Panc1 (cell line): ENCODE measurements around the gene HNRNPC. TPM values are rescaled to one million over a fixed set of nuclear protein-coding genes. Genes with fewer than 3 reads are reported as not detected.

Experiments used
- ATAC-seq: fragments of 200-7000 bp; cut with Tn5 transposase; 2 replicates; pipeline ENCODE4 v1.9.1; 2020; ENCODE audit warnings: mild to moderate bottlenecking, moderate library complexity
- BruUV-seq: library from RNA; stranded (reverse); fragments of 400-500 nt; replicated peaks from 2 replicates; lab custom pipeline; 2021; lab: Mats Ljungman, UMichigan
- CTCF ChIA-PET: fragments of 300-600 bp; sonication (Branson Sonifier 250); formaldehyde crosslinking; loops from one replicate; lab custom pipeline; 2022; ENCODE audit warnings: antibody characterized with exemption; lab: Charles Lee
- POLR2A ChIA-PET: fragments of 300-600 bp; sonication (Branson Sonifier 250); formaldehyde crosslinking; loops from one replicate; lab custom pipeline; 2022; ENCODE audit warnings: antibody characterized with exemption; lab: Charles Lee
- DNase-seq: peaks from one replicate; pipeline ENCODE4 v3.0.0-alpha.2; 2010; ENCODE audit warnings: low read depth, low spot score
- H3K27ac ChIP-seq: 2 replicates; pipeline ENCODE4 v1.5.1; 2011; ENCODE audit warnings: mild to moderate bottlenecking, low read length, inconsistent platforms
- H3K27me3 ChIP-seq: fragments of 200-500 bp; sonication (Bioruptor generic); 2 replicates; pipeline ENCODE4 v1.6.0; 2014; ENCODE audit warnings: low read length, inconsistent platforms; ENCODE audit not compliant: control insufficient read depth, insufficient read depth
- H3K36me3 ChIP-seq: fragments of 200-500 bp; sonication (Bioruptor generic); 2 replicates; pipeline ENCODE4 v1.5.1; 2014; ENCODE audit warnings: inconsistent platforms, mild to moderate bottlenecking, low read length, moderate library complexity; ENCODE audit not compliant: control insufficient read depth, insufficient read depth
- H3K4me1 ChIP-seq: 2 replicates; pipeline ENCODE4 v1.5.1; 2011; ENCODE audit warnings: inconsistent platforms, mild to moderate bottlenecking, low read length, moderate library complexity; ENCODE audit not compliant: control insufficient read depth, insufficient read depth
- H3K4me3 ChIP-seq, 2 experiments: 2 replicates each; pipeline ENCODE4 v1.5.1; 2011 to 2012; ENCODE audit warnings: low read depth in 2 of 2, low read length in 2 of 2, mild to moderate bottlenecking in 2 of 2, inconsistent platforms in 1 of 2, moderate library complexity in 1 of 2
- H3K9me3 ChIP-seq: fragments of 200-500 bp; sonication (Bioruptor generic); 2 replicates; pipeline ENCODE4 v1.5.1; 2014; ENCODE audit warnings: low read depth, mild to moderate bottlenecking, inconsistent platforms, low read length, moderate library complexity; ENCODE audit not compliant: control insufficient read depth, insufficient read depth
- POLR2AphosphoS5 ChIP-seq: IDR thresholded peaks from 2 replicates; pipeline ENCODE4 v1.6.1; 2012; ENCODE audit warnings: mild to moderate bottlenecking, low read depth, low read length, moderate library complexity
- SIN3A ChIP-seq: IDR thresholded peaks from 2 replicates; pipeline ENCODE4 v1.6.1; 2012; ENCODE audit warnings: low read depth, mild to moderate bottlenecking, low read length, moderate library complexity, borderline replicate concordance; ENCODE audit not compliant: insufficient read depth
- TCF7L2 ChIP-seq: IDR thresholded peaks from 2 replicates; pipeline ENCODE4 v1.6.1; 2011; ENCODE audit warnings: mild to moderate bottlenecking, low read depth, low read length, inconsistent platforms
- in situ Hi-C: cut with HindIII; loops from 2 replicates; pipeline ENCODE4 v1.10.0; 2016; ENCODE audit warnings: low sequenced_read_pairs, low pct_unique_long_range_greater_than_20kb
- intact Hi-C: fragments of 100-400 bp; cut with micrococcal nuclease; formaldehyde crosslinking; loops from one replicate; pipeline ENCODE4 v1.10.0; 2022; ENCODE audit not compliant: unreplicated experiment
- total RNA-seq: library from RNA; stranded (reverse); gene quantifications from one replicate; pipeline ENCODE4 v1.2.1, GENCODE V29; 2021; ENCODE audit not compliant: unreplicated experiment
- TF ChIP-seq, protein P1 (sequence below): fragments of 450-650 bp; IDR thresholded peaks from 2 replicates; pipeline ENCODE4 v1.5.1; 2017; ENCODE audit warnings: mild to moderate bottlenecking
- TF ChIP-seq, protein P2 (sequence below), 2 experiments: IDR thresholded peaks; 2 replicates each; pipeline ENCODE4 v1.6.1; 2011 to 2012; ENCODE audit warnings: low read depth in 2 of 2, control low read depth in 1 of 2, low read length in 1 of 2, mild to moderate bottlenecking in 1 of 2, moderate library complexity in 1 of 2; ENCODE audit not compliant: insufficient read depth in 1 of 2

The HNRNPC gene
- total RNA-seq, 1 experiment from 2014 or later, result 537 TPM

- intact Hi-C loops (no loop called here), in situ Hi-C loops (no loop called here)
- DNase-seq (no peak), ATAC-seq (no peak)
- Histone ChIP-seq H3K27me3 (no peaks in the 10 kb centered on the region), H3K4me3 (no peak overlapping the region), H3K9me3 (no peaks in the 10 kb centered on the region), H3K27ac (no peak overlapping the region), H3K36me3 (peaks cover 41% of the 10 kb centered on the region), H3K4me1 (peaks cover 6% of the 10 kb centered on the region)
- no TSS peak for BruUV-seq
- TF ChIP-seq, protein P1, sequence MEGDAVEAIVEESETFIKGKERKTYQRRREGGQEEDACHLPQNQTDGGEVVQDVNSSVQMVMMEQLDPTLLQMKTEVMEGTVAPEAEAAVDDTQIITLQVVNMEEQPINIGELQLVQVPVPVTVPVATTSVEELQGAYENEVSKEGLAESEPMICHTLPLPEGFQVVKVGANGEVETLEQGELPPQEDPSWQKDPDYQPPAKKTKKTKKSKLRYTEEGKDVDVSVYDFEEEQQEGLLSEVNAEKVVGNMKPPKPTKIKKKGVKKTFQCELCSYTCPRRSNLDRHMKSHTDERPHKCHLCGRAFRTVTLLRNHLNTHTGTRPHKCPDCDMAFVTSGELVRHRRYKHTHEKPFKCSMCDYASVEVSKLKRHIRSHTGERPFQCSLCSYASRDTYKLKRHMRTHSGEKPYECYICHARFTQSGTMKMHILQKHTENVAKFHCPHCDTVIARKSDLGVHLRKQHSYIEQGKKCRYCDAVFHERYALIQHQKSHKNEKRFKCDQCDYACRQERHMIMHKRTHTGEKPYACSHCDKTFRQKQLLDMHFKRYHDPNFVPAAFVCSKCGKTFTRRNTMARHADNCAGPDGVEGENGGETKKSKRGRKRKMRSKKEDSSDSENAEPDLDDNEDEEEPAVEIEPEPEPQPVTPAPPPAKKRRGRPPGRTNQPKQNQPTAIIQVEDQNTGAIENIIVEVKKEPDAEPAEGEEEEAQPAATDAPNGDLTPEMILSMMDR, result no peak
- no peak for TF ChIP-seq POLR2AphosphoS5
- TF ChIP-seq SIN3A, result no peak
- TF ChIP-seq, protein P2, sequence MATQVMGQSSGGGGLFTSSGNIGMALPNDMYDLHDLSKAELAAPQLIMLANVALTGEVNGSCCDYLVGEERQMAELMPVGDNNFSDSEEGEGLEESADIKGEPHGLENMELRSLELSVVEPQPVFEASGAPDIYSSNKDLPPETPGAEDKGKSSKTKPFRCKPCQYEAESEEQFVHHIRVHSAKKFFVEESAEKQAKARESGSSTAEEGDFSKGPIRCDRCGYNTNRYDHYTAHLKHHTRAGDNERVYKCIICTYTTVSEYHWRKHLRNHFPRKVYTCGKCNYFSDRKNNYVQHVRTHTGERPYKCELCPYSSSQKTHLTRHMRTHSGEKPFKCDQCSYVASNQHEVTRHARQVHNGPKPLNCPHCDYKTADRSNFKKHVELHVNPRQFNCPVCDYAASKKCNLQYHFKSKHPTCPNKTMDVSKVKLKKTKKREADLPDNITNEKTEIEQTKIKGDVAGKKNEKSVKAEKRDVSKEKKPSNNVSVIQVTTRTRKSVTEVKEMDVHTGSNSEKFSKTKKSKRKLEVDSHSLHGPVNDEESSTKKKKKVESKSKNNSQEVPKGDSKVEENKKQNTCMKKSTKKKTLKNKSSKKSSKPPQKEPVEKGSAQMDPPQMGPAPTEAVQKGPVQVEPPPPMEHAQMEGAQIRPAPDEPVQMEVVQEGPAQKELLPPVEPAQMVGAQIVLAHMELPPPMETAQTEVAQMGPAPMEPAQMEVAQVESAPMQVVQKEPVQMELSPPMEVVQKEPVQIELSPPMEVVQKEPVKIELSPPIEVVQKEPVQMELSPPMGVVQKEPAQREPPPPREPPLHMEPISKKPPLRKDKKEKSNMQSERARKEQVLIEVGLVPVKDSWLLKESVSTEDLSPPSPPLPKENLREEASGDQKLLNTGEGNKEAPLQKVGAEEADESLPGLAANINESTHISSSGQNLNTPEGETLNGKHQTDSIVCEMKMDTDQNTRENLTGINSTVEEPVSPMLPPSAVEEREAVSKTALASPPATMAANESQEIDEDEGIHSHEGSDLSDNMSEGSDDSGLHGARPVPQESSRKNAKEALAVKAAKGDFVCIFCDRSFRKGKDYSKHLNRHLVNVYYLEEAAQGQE (IDR thresholded peaks at IDR 0.05; ENCODE audit: insufficient read depth in 1 of 2, low read depth in 2 of 2, low read length in 1 of 2), result no peak
- TF ChIP-seq TCF7L2, result no peak
- POLR2A ChIA-PET, result no interaction called here
- CTCF ChIA-PET, result no interaction called here
Measured at GRCh38 chr14:21205678-21206581, 63.3 kb downstream of the HNRNPC start.

- peaks cover 6% of the 10 kb centered on the region for H3K4me1 ChIP-seq
- ATAC-seq (no peak), DNase-seq (no peak)
- CTCF ChIA-PET, result no interaction called here
- BruUV-seq, result no TSS peak
- no peak overlapping the region for H3K27ac ChIP-seq
- POLR2A ChIA-PET, result interaction anchor here (0.6 kb wide), 1 partner anchor 102 kb away, joined by 3 read pairs; no protein-coding TSS in a partner anchor
- no peaks in the 10 kb centered on the region for H3K27me3 ChIP-seq
- TF ChIP-seq, protein P2 (IDR thresholded peaks at IDR 0.05; ENCODE audit: insufficient read depth in 1 of 2, low read depth in 2 of 2, low read length in 1 of 2), result no peak
- TF ChIP-seq POLR2AphosphoS5, result no peak; the same call in 1 of the 2 replicates
- TF ChIP-seq SIN3A, result no peak
- TF ChIP-seq, protein P1, result no peak
- TF ChIP-seq TCF7L2, result no peak
- no peak overlapping the region for H3K4me3 ChIP-seq
- intact Hi-C loops, result no loop called here
- H3K9me3 ChIP-seq, result no peaks in the 10 kb centered on the region
- in situ Hi-C loops, result no loop called here
- H3K36me3 ChIP-seq, result peaks cover 40% of the 10 kb centered on the region
Measured at GRCh38 chr14:21205026-21205677, 64.1 kb downstream of the HNRNPC start.
